HEK293T (cell line): ENCODE results near the gene ZNF70.

Experiments
- CTCF ChIA-PET: fragments of 350-600 bp; formaldehyde crosslinking; extraction: SDS; loops from one replicate; lab custom pipeline; 2021; ENCODE audit warnings: antibody characterized with exemption, inconsistent platforms; lab: Yijun Ruan, JAX
- POLR2A ChIA-PET: fragments of 350-600 bp; formaldehyde crosslinking; extraction: SDS; loops from one replicate; lab custom pipeline; 2020; ENCODE audit warnings: antibody characterized with exemption, inconsistent platforms; lab: Yijun Ruan, JAX
- DNase-seq: peaks from one replicate; pipeline ENCODE4 v3.0.0; 2012; ENCODE audit warnings: mixed read lengths; ENCODE audit errors: extremely low spot score
- ARNT ChIP-seq: fragments of 450-650 bp; IDR thresholded peaks from 2 replicates; pipeline ENCODE4 v1.6.1; 2017; ENCODE audit warnings: mild to moderate bottlenecking
- BHLHE40 ChIP-seq: fragments of 450-650 bp; IDR thresholded peaks from 2 replicates; pipeline ENCODE4 v1.6.1; 2016; ENCODE audit warnings: mild to moderate bottlenecking, moderate library complexity, borderline replicate concordance
- CTBP1 ChIP-seq: fragments of 450-650 bp; IDR thresholded peaks from 2 replicates; pipeline ENCODE4 v1.6.1; 2016; ENCODE audit warnings: borderline replicate concordance
- ELF4 ChIP-seq: fragments of 450-650 bp; IDR thresholded peaks from 2 replicates; pipeline ENCODE4 v1.6.1; 2017; ENCODE audit warnings: antibody characterized with exemption
- FOXA1 ChIP-seq: fragments of 450-650 bp; IDR thresholded peaks from 2 replicates; pipeline ENCODE4 v1.6.1; 2016; ENCODE audit warnings: mild to moderate bottlenecking
- FOXK2 ChIP-seq: fragments of 450-650 bp; IDR thresholded peaks from 2 replicates; pipeline ENCODE4 v1.6.1; 2016; ENCODE audit warnings: mild to moderate bottlenecking
- FOXM1 ChIP-seq: fragments of 450-650 bp; IDR thresholded peaks from 2 replicates; pipeline ENCODE4 v1.6.1; 2017; ENCODE audit warnings: mild to moderate bottlenecking, borderline replicate concordance
- HDGF ChIP-seq: fragments of 450-650 bp; IDR thresholded peaks from 2 replicates; pipeline ENCODE4 v1.6.1; 2017; ENCODE audit warnings: antibody characterized with exemption, borderline replicate concordance
- L3MBTL2 ChIP-seq: fragments of 450-650 bp; conservative IDR thresholded peaks from 2 replicates; pipeline ENCODE4 v1.6.1; 2016; ENCODE audit warnings: mild to moderate bottlenecking
- LEF1 ChIP-seq: fragments of 450-650 bp; IDR thresholded peaks from 2 replicates; pipeline ENCODE4 v1.6.1; 2017; ENCODE audit warnings: mild to moderate bottlenecking, borderline replicate concordance
- NFRKB ChIP-seq: fragments of 450-650 bp; IDR thresholded peaks from 2 replicates; pipeline ENCODE4 v1.6.1; 2016; ENCODE audit warnings: mild to moderate bottlenecking, moderate library complexity
- SP1 ChIP-seq: fragments of 450-650 bp; IDR thresholded peaks from 2 replicates; pipeline ENCODE4 v1.6.1; 2017
- SUZ12 ChIP-seq: fragments of 450-650 bp; IDR thresholded peaks from 2 replicates; pipeline ENCODE4 v1.6.1; 2016; ENCODE audit warnings: mild to moderate bottlenecking
- TARDBP ChIP-seq: fragments of 450-650 bp; IDR thresholded peaks from 2 replicates; pipeline ENCODE4 v1.6.1; 2016
- ZNF384 ChIP-seq: fragments of 450-650 bp; IDR thresholded peaks from 2 replicates; pipeline ENCODE4 v1.6.1; 2016
- TF ChIP-seq, protein P1 (sequence below): fragments of 450-650 bp; IDR thresholded peaks from 2 replicates; pipeline ENCODE4 v1.6.1; 2016

ZNF70 gene

DNA sequence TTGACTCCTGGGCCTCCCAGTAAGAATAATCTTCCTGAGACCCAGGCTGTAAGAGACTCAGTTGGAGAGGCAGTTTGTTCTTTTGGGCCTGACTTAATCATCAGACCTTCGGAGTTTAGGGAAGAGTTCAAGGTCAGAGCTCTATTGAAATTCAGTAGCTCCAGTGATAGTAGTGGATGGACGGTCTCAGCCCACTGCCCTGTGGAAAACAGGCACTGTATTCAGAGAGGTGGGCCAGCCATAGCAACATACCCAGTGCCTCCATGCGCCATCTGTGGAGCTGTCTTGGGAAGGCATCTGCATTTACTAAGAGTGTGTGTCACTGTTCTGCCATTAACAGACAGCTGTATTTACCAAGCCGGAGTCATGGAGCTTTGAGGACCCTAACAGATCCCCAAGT, 38.7 kb upstream of the ZNF70 start:
- POLR2A ChIA-PET = interaction anchor here (1.5 to 1.8 kb wide), 2 partner anchors 22 to 68 kb away, joined by 4 to 5 read pairs; partner anchors contain the start of genes CHCHD10 and SLC2A11
- CTCF ChIA-PET = interaction anchor here (1.2 to 1.5 kb wide), 2 partner anchors 15 to 105 kb away, joined by 3 to 4 read pairs; partner anchors contain the start of gene MIF
- TF ChIP-seq ZNF384 = no peak
- TF ChIP-seq HDGF = no peak
- TF ChIP-seq SP1 = no peak
- no peak for TF ChIP-seq BHLHE40
- no peak for TF ChIP-seq TARDBP
- TF ChIP-seq LEF1 = no peak
- TF ChIP-seq FOXA1 = no peak
- TF ChIP-seq FOXM1 = no peak
- no peak for TF ChIP-seq ELF4
- TF ChIP-seq CTBP1 = no peak
- TF ChIP-seq L3MBTL2 = no peak
- TF ChIP-seq FOXK2 = no peak
- DNase-seq = no peak

DNA sequence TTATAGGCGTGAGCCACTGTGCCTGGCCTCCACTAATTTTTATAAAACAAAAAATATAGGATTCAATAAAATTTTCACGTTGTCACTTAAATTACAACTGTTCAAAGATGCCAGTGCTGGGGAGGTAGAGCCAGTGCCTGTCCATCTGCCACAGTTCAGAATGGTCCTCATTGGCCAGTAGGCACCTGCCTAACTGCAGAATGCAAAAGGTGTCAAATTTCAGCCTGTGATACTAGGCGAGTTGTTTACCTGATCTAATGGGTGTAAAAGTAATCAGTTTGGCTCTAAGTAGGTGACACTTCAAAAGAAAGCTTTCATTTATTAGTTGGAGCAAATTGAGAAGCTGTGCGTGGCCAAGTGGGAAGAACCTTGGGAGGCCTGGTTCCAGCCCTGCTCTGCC, 38.2 kb upstream of the ZNF70 start:
- TF ChIP-seq HDGF (no peak), BHLHE40 (no peak), SUZ12 (no peak), L3MBTL2 (no peak), TARDBP (no peak), FOXM1 (no peak), FOXK2 (no peak), ELF4 (no peak), FOXA1 (no peak), LEF1 (no peak), ARNT (no peak), SP1 (no peak), ZNF384 (no peak), NFRKB (no peak), CTBP1 (no peak)
- TF ChIP-seq, protein P1, sequence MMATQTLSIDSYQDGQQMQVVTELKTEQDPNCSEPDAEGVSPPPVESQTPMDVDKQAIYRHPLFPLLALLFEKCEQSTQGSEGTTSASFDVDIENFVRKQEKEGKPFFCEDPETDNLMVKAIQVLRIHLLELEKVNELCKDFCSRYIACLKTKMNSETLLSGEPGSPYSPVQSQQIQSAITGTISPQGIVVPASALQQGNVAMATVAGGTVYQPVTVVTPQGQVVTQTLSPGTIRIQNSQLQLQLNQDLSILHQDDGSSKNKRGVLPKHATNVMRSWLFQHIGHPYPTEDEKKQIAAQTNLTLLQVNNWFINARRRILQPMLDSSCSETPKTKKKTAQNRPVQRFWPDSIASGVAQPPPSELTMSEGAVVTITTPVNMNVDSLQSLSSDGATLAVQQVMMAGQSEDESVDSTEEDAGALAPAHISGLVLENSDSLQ = no peak
- DNase-seq = no peak
- ChIA-PET POLR2A (interaction anchor here (1.5 to 1.8 kb wide), 2 partner anchors 21 to 68 kb away, joined by 4 to 5 read pairs; partner anchors contain the start of genes CHCHD10 and SLC2A11), CTCF (interaction anchor here (0.6 to 1.5 kb wide), 3 partner anchors 15 to 529 kb away, joined by 3 to 4 read pairs (median 3); partner anchors contain the start of gene MIF)

DNA sequence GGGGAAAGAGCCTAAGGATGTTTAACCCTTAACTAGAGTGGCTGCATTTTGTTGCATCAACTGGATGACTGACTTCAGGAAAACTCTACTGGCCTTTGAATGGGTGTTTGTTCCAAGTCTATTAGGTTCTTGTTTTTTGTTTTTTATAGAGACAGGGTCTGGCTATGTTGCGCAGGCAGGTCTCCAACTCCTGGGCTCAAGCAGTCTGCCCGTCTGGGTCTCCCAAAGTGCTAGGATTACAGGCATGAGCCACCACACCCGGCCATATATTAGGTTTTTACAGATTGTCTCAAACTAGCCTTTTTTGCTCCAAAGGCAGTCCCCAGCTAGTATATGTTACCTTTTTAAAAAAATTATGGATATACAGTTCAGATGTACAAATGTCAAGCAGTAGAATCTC, 37.0 kb upstream of the ZNF70 start:
- DNase-seq = no peak
- ChIA-PET POLR2A (interaction anchor here (1.0 to 4.2 kb wide), 3 partner anchors 13 to 126 kb away, joined by 3 to 23 read pairs (median 3); partner anchors contain the start of gene CHCHD10), CTCF (interaction anchor here (1.0 kb wide), 1 partner anchor 12 kb away, joined by 3 read pairs; no protein-coding TSS in a partner anchor)
- TF ChIP-seq, protein P1 = no peak
- TF ChIP-seq FOXK2 = no peak
- no peak for TF ChIP-seq SUZ12
- no peak for TF ChIP-seq BHLHE40
- TF ChIP-seq ARNT = no peak

DNA sequence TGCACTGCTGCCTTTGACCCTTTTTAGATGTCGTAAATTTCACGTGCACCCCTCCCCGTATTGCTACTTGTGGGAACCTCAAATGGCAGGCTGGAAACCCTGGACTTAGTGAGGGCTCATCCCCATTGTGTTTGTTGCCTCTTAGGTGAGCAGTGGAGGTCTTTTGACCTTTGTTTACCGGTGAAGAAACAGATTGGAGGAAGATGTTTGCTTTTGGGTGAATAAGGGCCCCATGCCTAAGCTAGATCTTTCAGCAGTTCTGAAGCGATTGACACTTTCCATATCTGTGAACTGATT, 36.6 kb upstream of the ZNF70 start:
- TF ChIP-seq ZNF384 = no peak
- TF ChIP-seq HDGF = no peak
- TF ChIP-seq TARDBP = no peak
- TF ChIP-seq FOXA1 = no peak
- TF ChIP-seq FOXK2 = no peak
- no peak for TF ChIP-seq SUZ12
- no peak for TF ChIP-seq NFRKB
- TF ChIP-seq ARNT = no peak
- TF ChIP-seq CTBP1 = no peak
- TF ChIP-seq L3MBTL2 = no peak
- TF ChIP-seq FOXM1 = no peak
- TF ChIP-seq ELF4 = no peak
- TF ChIP-seq LEF1 = no peak
- TF ChIP-seq BHLHE40 = no peak
- no peak for TF ChIP-seq SP1
- TF ChIP-seq, protein P1 = no peak
- ChIA-PET CTCF (interaction anchor here (1.0 kb wide), 1 partner anchor 12 kb away, joined by 3 read pairs; no protein-coding TSS in a partner anchor), POLR2A (interaction anchor here (0.6 to 4.2 kb wide), 5 partner anchors 10 to 126 kb away, joined by 3 to 23 read pairs (median 4); partner anchors contain the start of genes CHCHD10 and SLC2A11)
- no peak for DNase-seq

DNA sequence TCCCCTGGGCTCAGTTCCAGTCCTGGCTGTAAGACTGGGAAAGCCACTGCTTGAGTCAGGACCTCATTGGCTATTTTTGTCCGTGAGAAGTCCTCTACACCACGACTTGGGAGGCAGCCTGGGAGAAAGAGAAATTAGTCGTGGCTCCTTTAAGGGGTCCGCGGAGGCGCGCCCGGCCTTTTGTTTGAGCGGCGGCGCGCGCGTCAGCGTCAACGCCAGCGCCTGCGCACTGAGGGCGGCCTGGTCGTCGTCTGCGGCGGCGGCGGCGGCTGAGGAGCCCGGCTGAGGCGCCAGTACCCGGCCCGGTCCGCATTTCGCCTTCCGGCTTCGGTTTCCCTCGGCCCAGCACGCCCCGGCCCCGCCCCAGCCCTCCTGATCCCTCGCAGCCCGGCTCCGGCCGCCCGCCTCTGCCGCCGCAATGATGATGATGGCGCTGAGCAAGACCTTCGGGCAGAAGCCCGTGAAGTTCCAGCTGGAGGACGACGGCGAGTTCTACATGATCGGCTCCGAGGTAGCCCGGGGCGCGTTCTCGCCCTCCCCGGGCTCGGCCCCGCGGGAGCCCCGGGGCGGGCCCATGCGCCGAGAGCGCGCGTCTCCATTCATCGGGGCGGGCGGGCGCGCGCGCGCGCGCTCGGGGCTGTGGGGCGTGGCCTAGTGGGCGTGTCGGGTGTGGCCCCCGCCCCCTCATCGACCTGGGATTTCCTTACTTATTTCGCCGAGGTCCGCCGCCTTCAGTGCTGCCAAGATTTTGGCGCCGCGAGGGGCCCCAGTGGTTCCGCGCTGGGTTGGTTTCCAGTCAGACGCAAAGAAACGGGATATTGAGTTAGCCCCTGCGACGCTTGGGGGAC, 36.1 kb upstream of the ZNF70 start, which contains the start of gene SMARCB1:
Gene SMARCB1, plus strand, starts transcription at position 215 of the 848 bp plus-strand sequence. Its CDS starts 204 bp downstream, at position 419.
- CTCF ChIA-PET = interaction anchor here (1.0 kb wide), 1 partner anchor 11 kb away, joined by 3 read pairs; no protein-coding TSS in a partner anchor

More for the DNA sequence above, 36.1 kb upstream of the ZNF70 start, which contains the start of gene SMARCB1:
- DNase-seq = peak; percentile 98
- POLR2A ChIA-PET = interaction anchor here (0.6 to 4.2 kb wide), 8 partner anchors 9 to 127 kb away, joined by 3 to 23 read pairs (median 4); partner anchors contain the start of genes CHCHD10, SLC2A11 and ZNF70
- TF ChIP-seq SP1 = no peak
- TF ChIP-seq NFRKB = no peak
- TF ChIP-seq, protein P1 = peak; percentile 15; the same call in 1 of the 2 replicates
